ENCODE results near the gene MAP3K7. TPM values are rescaled to one million over a fixed set of nuclear protein-coding genes. Genes with fewer than 3 reads are reported as not detected.

Gene MAP3K7
- total and polyA plus RNA-seq, 2 experiments from 2014 or later: 33.2 to 47.1 TPM

DNA sequence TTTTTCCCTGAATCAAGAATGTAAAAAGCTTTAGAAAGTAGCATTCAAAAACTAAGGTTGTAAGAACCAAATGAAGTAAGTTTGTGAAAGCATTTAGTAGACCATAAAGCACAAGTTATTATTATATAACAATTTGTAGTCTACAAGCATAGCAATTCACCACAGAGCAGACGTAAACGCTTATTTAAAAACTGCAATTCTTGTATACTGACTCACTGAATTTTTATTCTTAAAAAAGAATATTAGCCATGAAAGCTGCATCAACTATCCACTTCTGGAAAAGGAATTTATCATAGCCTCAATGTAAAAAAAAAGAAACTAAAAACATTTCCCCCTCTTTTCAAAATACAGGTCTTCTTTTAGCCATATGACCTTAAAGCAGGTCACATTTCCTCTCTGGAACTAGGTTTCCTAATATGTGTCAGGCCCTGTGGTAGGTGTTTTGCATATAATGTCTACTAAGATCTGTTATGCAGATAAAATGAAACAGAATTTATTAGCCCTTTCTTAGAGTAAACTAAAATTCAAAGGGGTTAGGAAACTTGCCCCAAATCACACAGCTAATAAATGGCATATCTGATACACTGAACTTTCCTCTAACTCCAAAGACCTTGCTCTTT is 2.1 kb downstream of the MAP3K7 start:
- H3K27ac ChIP-seq (ENCODE audit: low read depth): no peak overlapping the region
- no peaks in the 10 kb centered on the region for H3K9me2 ChIP-seq (ENCODE audit: insufficient read depth)
- H3K4me3 ChIP-seq: peak overlapping the region; percentile 90
- H3K36me3 ChIP-seq (ENCODE audit: insufficient read depth): no peaks in the 10 kb centered on the region
- Mint-ChIP-seq H3K36me3 (ENCODE audit: low read depth) (peaks cover 2% of the 10 kb centered on the region; the same call in 1 of the 3 replicates), H3K4me1 (peaks cover 13% of the 10 kb centered on the region), H3K9me3 (no peaks in the 10 kb centered on the region), H3K4me3 (peak overlapping the region; percentile 98), H3K27ac (no peak overlapping the region), H3K27me3 (ENCODE audit: insufficient read depth, low read depth, poor library complexity) (peaks cover 6% of the 10 kb centered on the region)
- TF ChIP-seq ZNF331 (CRISPR knock-in tag; IDR thresholded peaks at IDR 0.05; ENCODE audit: low read depth) (no peak), STAT1 (IDR thresholded peaks at IDR 0.05; ENCODE audit: unreplicated experiment) (no peak)
- no peaks in the 10 kb centered on the region for H3F3A ChIP-seq (replicated peaks; ENCODE audit: low read depth)
- H2AFZ ChIP-seq: no peak overlapping the region
- no peak for DNase-seq (ENCODE audit: low spot score)
- H3K4me2 ChIP-seq: peak overlapping the region; percentile 81
- H3K79me2 ChIP-seq (replicated peaks; ENCODE audit: insufficient read depth): peaks cover 69% of the 10 kb centered on the region
- peaks cover 29% of the 10 kb centered on the region for H4K20me1 ChIP-seq (replicated peaks; ENCODE audit: insufficient read depth)
- ATAC-seq: no peak
- H3K27me3 ChIP-seq (ENCODE audit: insufficient read depth): peaks cover 3% of the 10 kb centered on the region; the same call in 1 of the 2 replicates
- 0 out of 2 replicates have a peak, but pooled peaks cover 10% of the 10 kb centered on the region for H3K4me1 ChIP-seq (ENCODE audit: insufficient read depth)

DNA sequence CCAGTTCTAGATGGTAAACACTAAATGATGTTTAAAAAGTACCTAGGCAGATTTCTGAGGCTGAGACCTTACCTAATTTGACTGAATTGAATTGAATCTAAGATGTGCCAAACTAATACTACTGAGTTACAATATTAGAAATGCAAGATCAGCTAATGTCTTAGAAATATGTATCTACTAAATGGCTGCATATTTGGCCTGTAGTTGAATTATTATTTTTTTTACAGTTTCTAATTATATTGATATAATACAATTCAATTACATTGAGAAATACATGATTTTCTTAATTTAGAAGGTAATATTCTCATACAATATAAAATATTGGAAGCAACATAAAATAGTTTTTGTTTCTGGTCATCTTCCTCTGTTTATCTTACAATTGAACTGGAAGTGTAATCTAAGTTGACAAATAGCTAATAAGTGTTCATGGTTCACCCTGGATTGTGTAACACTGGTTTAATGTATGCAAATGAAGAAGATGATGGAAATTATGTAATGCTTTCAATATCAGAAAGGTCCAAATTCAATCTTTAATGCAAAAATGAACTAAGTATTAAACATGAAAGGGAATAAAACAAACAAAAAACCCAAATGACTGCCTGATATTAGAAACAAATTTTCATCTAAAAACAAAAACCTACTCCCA is 2.9 kb downstream of the MAP3K7 start:
- peaks cover 13% of the 10 kb centered on the region for H3K4me1 Mint-ChIP-seq
- no peak for TF ChIP-seq CREB1 (CRISPR knock-in tag; IDR thresholded peaks at IDR 0.05; ENCODE audit: low read depth)
- TF ChIP-seq EZH2 (IDR thresholded peaks at IDR 0.05; ENCODE audit: low read depth, unreplicated experiment): no peak
- TF ChIP-seq JUNB (IDR thresholded peaks at IDR 0.05; ENCODE audit: unreplicated experiment): no peak
- Histone ChIP-seq H3K4me1 (ENCODE audit: insufficient read depth) (0 out of 2 replicates have a peak, but pooled peaks cover 10% of the 10 kb centered on the region), H3K27me3 (ENCODE audit: insufficient read depth) (peaks cover 2% of the 10 kb centered on the region; the same call in 1 of the 2 replicates), H3F3A (replicated peaks; ENCODE audit: low read depth) (no peaks in the 10 kb centered on the region), H3K36me3 (ENCODE audit: insufficient read depth) (no peaks in the 10 kb centered on the region), H3K4me3 (no peak overlapping the region), H3K4me2 (peak overlapping the region; percentile 18; the same call in 1 of the 2 replicates), H3K9me2 (ENCODE audit: insufficient read depth) (no peaks in the 10 kb centered on the region), H3K79me2 (replicated peaks; ENCODE audit: insufficient read depth) (peaks cover 76% of the 10 kb centered on the region), H2AFZ (no peak overlapping the region), H4K20me1 (replicated peaks; ENCODE audit: insufficient read depth) (peaks cover 35% of the 10 kb centered on the region), H3K27ac (ENCODE audit: low read depth) (no peak overlapping the region)
- peaks cover 6% of the 10 kb centered on the region for H3K27me3 Mint-ChIP-seq (ENCODE audit: insufficient read depth, low read depth, poor library complexity)
- ATAC-seq: no peak
- H3K27ac Mint-ChIP-seq: no peak overlapping the region
- peaks cover 2% of the 10 kb centered on the region; the same call in 1 of the 3 replicates for H3K36me3 Mint-ChIP-seq (ENCODE audit: low read depth)
- DNase-seq (ENCODE audit: low spot score): no peak
- peak overlapping the region; percentile 6; the same call in 1 of the 3 replicates for H3K4me3 Mint-ChIP-seq
- no peaks in the 10 kb centered on the region for H3K9me3 Mint-ChIP-seq

DNA sequence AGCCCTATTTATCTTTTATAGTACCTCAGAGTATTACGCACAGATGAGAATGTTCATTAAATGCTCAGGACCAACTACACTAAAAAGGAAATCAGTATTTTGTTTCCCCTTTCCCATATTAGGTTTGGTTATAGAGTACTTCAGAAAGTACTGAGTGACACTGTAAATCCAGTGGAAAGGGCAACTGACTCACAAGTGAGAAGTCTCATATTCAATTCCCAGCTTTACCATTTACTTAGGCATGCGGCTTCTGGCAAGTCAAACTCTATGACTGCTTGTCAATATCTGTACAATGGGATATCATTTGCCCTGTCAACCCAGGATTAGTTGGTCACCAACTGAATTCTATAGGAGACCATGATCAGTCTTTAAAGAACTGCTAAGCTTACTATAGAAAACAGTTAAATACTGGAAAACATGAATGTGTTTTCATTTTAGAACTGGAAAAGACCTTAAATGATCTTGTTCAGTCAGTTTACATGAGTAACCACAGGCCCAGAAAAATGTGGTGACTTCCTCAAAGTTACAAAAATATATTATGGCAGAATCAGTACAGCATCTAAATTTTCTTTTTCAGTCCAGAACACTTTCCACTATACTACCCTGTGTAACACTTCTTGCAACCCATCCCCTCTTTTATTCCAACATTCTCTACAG is 3.6 kb downstream of the MAP3K7 start:
- no peak overlapping the region for H3K27ac ChIP-seq (ENCODE audit: low read depth)
- H2AFZ ChIP-seq: no peak overlapping the region
- Mint-ChIP-seq H3K27me3 (ENCODE audit: insufficient read depth, low read depth, poor library complexity) (peaks cover 6% of the 10 kb centered on the region), H3K36me3 (ENCODE audit: low read depth) (peaks cover 2% of the 10 kb centered on the region; the same call in 1 of the 3 replicates), H3K9me3 (no peaks in the 10 kb centered on the region), H3K4me3 (no peak overlapping the region), H3K4me1 (peaks cover 13% of the 10 kb centered on the region), H3K27ac (no peak overlapping the region)
- peaks cover 82% of the 10 kb centered on the region for H3K79me2 ChIP-seq (replicated peaks; ENCODE audit: insufficient read depth)
- no peak overlapping the region for H3K4me3 ChIP-seq
- 0 out of 2 replicates have a peak, but pooled peaks cover 10% of the 10 kb centered on the region for H3K4me1 ChIP-seq (ENCODE audit: insufficient read depth)
- no peaks in the 10 kb centered on the region for H3K27me3 ChIP-seq (ENCODE audit: insufficient read depth)
- no peak for DNase-seq (ENCODE audit: low spot score)
- peaks cover 41% of the 10 kb centered on the region for H4K20me1 ChIP-seq (replicated peaks; ENCODE audit: insufficient read depth)
- ATAC-seq: no peak
- no peaks in the 10 kb centered on the region for H3K36me3 ChIP-seq (ENCODE audit: insufficient read depth)
- H3K4me2 ChIP-seq: no peak overlapping the region
- no peaks in the 10 kb centered on the region for H3F3A ChIP-seq (replicated peaks; ENCODE audit: low read depth)
- H3K9me2 ChIP-seq (ENCODE audit: insufficient read depth): no peaks in the 10 kb centered on the region
- no peak for TF ChIP-seq CREB1 (CRISPR knock-in tag; IDR thresholded peaks at IDR 0.05; ENCODE audit: low read depth)
- TF ChIP-seq, protein P1, sequence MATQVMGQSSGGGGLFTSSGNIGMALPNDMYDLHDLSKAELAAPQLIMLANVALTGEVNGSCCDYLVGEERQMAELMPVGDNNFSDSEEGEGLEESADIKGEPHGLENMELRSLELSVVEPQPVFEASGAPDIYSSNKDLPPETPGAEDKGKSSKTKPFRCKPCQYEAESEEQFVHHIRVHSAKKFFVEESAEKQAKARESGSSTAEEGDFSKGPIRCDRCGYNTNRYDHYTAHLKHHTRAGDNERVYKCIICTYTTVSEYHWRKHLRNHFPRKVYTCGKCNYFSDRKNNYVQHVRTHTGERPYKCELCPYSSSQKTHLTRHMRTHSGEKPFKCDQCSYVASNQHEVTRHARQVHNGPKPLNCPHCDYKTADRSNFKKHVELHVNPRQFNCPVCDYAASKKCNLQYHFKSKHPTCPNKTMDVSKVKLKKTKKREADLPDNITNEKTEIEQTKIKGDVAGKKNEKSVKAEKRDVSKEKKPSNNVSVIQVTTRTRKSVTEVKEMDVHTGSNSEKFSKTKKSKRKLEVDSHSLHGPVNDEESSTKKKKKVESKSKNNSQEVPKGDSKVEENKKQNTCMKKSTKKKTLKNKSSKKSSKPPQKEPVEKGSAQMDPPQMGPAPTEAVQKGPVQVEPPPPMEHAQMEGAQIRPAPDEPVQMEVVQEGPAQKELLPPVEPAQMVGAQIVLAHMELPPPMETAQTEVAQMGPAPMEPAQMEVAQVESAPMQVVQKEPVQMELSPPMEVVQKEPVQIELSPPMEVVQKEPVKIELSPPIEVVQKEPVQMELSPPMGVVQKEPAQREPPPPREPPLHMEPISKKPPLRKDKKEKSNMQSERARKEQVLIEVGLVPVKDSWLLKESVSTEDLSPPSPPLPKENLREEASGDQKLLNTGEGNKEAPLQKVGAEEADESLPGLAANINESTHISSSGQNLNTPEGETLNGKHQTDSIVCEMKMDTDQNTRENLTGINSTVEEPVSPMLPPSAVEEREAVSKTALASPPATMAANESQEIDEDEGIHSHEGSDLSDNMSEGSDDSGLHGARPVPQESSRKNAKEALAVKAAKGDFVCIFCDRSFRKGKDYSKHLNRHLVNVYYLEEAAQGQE (IDR thresholded peaks at IDR 0.05; ENCODE audit: unreplicated experiment): no peak
- no peak for TF ChIP-seq ZNF114 (CRISPR knock-in tag; IDR thresholded peaks at IDR 0.05)
- TF ChIP-seq ZNF331 (CRISPR knock-in tag; IDR thresholded peaks at IDR 0.05; ENCODE audit: low read depth): no peak
- no peak for TF ChIP-seq EZH2 (IDR thresholded peaks at IDR 0.05; ENCODE audit: low read depth, unreplicated experiment)

Measured in GM23338 (cell line).